DMS 273 (cell line): ENCODE measurements around the gene PRKCB.
"Not testable (repeated sequence)": the region's sequence is repeated elsewhere in the genome, so short reads cannot be mapped to it uniquely, and the experiment has no call there.

Experiments used
- DNase-seq: peaks from one replicate; lab custom pipeline; 2025; ENCODE audit not compliant: unreplicated experiment; lab: John Stamatoyannopoulos, UW

The PRKCB gene

DNA sequence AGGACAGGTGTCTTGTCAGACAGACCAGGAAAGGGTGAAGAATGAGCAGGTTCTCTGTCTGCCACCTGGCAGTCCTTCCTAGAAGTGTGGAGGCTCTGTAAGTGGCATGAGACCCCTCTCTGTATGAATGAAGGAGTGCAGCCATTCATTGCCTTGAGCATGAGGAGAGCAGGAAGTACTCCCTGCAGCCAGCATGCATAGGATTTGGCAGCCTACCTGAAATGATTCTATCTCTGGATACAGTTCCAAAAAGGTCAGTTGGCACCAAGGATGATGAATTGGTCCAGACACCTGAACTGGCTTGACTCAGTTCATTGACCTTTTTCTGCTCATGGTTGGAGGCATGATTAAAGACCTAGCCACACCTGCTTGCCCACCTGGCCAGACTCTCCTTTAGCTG lies 163.0 kb downstream of the PRKCB start:
- DNase-seq, result no peak

DNA sequence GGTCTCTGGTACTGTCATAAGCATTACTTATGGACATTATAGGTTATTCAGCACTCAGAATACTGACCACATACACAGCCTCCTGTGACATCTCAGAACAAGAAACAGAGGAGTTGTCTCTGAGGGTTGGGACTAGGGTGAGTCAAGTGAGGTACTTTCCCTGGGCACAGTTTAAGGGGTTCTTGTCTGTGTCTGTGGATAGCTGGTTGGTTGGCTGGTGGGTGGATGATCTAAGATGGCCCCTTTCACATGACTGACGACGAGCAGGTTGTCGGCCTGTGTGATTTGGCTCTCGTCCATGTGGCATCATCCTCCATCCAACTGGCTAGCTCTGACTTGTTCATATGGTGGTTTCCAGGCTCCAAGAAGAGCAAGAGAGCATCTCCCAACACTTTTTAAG lies 163.9 kb downstream of the PRKCB start:
- DNase-seq, result no peak

DNA sequence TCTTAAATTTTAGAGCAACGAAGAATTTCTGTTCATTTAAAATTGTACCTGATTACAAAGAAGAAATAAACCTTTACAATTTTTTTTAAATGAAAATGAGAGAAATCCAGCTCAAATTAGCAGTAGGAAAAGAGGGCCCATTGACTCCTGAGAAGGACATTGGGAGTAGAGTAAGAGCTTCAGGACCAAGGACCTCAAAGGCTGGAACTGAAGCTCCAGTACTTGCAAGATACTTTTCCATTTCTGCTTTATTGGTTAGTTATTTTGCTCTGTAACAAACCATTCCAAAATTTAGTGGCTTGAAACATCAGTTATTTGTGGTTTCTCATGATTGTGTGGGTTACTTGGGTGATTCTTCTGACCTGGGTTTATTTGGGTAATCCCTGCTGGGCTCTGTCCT lies 165.9 kb downstream of the PRKCB start:
- DNase-seq, result no peak

DNA sequence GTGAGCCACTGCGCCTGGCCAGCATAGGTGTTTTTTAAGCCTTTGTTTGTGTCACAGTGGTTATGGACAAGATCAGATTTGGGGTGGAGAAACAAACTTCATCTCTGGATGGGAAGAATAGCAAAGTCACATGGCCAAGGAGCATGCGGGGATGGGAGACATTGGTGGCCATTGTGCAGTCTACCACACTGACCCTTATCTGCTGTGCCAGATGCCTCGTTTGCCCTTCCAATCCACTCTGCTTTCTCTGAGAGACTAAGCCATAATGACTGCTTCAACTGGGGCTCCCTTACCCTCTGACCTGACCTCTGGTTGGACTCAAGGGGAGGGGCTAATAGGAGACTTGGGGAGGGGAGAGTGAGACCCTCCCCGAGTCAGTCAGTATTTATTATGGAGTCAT lies 166.8 kb downstream of the PRKCB start:
- DNase-seq, result no peak

DNA sequence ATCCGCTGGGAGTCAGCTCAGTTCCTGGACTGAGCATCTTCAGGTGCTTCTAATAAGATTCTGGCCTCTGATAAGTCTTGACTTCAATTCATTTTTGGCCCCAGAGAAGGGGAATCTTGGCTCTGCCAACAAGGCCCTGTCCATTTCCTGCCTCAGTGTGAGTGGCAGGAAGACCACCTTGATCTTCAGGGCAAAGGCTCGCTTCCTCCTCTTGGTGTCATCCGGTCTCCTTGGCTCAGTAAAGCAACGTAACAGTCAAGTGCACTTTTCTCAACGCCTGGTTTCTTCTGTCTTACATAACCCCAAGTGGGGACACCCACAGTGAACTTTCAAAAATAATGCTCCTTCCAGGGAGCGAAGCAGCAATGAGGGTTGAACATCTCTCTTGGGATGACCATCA lies 169.8 kb downstream of the PRKCB start:
- DNase-seq, result no peak

DNA sequence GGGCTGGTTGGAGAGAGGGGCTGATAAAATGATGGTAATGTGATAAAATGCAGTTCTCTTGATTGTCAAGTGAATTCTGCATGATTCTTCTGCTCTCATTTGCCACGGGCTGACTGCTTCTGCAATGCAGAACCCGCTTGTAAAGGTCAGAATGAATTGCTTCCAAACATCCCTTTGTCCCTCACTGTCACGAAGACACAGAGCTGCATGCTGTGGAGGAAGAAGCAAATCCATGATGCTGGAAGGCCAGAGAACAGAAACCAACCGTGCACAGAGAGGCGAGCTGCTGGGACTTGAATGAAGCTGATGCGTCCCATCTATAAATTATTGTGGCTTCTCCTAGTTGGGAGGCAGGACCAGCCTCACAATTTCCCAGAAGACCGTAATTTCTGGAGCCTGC lies 171.6 kb downstream of the PRKCB start:
- DNase-seq, result no peak

DNA sequence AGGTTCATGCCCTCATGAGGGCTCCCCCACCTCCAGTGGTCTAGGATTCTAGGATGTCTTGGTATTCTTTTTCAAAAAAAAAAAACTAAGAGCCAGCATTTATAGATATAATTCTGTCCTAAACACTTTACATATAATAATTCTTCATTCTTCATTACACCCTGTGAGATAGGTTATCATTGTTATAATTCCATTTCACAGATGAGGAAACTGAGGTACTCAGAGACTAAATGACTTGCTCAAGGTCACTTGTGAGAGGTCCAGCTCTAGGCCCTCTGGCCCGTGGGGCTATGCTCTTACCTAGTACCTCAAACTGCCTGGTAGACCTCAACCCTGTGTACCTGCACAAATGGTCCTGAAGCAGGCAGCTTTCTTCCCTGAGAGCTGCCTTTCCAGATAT lies 172.2 kb downstream of the PRKCB start:
- no peak for DNase-seq

DNA sequence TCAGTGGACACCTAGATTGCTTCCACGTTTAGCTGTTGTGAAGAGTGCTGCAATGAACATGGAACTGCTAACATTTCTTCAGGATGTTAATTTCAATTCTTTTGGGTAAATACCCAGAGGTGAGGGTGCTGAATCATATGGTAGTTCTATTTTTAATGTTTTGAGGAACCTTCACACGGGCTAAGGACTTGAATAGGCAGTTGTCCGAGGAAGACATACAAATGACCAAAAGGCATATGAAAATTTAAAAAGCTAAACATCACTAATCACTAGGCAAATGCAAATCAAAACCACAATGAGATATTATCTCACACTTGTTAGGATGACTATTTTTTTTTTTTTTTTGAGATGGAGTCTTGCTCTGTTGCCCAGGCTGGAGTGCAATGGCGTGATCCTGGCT lies 173.3 kb downstream of the PRKCB start:
- DNase-seq, result no peak

DNA sequence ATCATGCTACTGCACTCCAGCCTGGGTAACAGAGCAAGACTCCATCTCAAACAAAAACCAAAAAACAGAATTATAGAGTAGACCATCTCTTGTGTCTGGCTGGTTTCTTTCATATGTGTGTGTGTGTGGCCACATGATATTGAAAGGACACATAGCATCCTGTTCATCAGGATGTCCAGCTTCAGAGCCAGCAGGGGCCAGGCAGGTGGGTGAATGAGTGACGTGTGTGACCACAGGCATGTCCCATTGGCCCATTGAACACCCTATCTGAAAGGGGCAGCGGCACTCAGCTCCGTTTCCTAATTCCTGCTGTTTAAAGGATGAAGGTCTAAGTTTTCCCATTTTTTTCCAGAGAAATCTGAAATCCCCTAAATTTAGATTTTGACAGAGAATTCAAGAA lies 174.2 kb downstream of the PRKCB start:
- no peak for DNase-seq

DNA sequence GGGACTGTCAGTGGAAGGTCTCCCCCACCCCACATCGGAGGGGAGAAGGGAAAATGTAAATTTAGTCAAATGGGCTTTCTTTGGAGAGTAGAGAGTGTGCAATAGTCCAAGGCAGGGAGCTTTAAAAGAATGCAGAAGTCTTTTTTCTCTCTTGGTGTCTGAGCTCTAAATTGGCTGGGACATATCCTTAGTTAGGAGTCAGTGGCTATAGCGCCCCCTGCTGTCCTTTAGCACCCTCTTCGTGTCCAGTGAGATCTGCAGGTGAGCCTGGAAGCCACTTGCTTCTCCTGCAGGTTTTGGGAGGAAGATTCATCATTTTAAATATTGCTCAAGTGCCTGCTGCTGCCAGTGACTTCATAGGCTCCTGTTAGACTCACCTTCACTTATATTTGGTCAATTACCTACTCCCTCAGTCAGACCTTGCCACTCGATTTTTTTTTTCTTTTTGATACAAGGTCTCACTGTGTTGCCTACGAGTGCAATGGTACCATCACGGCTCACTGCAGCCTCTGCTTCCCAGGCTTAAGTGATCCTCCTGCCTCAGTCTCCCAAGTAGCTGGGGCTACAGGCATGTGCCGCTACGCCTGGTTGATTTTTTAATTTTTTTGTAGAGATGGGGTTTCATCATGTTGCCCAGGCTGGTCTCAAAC lies 174.8 kb downstream of the PRKCB start:
- peak; percentile 82 for DNase-seq

DNA sequence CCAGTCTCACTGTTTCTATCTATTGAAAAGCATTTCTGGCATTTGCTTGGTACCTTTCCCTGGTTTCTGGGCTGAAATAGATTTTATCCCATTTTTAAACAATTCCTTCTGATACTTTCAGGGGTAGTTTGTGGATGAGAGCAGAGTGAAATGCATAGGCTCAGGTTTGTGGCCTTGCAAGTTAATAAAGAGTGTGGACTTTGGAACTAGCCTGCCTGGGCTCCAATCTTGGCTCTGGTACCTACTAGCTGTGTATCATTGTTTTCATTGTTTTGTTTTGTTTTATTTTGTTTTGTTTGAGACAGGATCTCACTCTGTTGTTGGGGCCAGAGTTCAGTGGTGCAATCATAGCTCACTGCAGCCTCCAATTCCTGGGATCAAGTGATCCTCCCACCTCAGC lies 175.5 kb downstream of the PRKCB start:
- DNase-seq, result no peak

DNA sequence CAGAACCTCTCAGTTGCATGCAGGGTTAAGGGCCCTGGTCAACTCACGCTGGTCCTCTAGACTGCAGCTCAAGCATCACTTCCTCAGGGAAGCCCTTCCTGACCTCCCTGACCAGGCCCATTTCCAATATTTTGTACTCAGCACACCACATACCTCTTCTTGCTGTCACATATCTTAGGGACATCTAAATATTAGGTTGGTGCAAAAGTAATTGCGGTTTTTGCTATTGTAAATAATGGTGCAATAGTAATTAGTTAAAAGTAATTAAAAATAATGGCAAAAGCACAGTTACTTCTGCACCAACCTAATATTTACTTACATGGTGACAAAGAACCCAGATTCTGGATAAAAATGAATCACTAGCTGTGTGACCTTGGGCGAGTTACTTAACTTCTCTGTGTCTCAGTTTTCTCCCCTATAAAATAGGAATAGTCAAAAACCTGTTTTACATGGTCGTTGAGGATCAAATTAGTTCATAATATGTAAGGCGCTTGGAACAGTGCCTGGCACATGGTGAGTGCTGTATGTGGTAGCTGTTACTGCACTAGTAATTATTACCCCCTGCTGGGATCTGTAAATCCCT lies 177.4 kb downstream of the PRKCB start:
- DNase-seq, result no peak

DNA sequence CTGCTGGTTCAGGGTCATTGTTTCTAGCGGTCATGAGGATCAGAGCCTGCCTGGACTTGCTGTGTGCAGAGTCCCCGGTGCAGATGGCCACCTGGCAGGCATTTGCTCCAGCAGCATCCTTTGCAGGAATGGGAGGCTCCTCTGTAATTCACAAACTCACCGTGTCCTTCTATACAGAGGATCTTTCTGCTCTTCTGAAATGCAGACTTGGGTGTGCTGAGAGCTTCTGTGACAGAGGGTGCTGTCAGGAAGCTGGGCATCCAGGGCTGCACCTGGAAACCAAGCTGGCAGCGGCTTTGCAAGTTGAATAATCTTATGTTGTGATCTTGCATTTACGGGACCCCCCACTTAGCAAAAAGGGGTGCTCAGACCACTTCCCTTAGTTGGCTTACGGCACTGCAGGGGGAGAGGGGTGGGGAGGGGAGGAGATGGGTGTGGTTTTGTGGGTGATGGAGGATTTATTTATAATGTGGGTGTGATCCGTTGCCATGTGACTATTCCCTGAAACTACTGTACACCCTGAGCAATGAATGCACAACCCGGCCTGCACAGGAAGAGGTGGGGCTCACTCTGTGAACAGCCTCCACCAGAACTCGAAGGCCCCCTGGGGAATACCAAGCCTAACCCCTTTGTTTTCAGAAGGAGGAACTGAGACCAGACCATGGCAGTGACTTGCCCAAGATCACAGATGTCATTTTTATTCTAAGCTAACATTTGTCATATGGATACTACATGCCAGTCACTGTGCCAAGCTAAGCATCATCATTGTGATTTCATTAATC lies 178.3 kb downstream of the PRKCB start:
- no peak for DNase-seq

DNA sequence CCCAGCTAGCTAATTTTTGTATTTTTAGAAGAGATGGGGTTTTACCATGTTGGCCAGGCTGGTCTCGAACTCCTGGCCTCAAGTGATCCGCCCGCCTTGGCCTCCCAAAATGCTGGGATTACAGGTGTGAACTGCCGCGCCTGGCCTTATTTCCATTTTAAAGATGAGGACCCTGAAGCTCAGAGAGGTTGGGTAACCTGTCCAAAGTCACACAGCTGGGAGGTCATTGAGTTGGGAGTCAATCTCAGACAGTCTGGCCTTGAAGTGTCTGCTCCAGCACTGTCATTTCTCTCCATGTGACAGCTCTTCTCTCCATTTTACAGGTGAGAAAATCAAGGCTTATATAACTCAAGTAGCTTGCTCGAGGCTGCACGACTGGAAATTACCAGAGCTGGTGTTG lies 179.2 kb downstream of the PRKCB start:
- not testable (repeated sequence) for DNase-seq

DNA sequence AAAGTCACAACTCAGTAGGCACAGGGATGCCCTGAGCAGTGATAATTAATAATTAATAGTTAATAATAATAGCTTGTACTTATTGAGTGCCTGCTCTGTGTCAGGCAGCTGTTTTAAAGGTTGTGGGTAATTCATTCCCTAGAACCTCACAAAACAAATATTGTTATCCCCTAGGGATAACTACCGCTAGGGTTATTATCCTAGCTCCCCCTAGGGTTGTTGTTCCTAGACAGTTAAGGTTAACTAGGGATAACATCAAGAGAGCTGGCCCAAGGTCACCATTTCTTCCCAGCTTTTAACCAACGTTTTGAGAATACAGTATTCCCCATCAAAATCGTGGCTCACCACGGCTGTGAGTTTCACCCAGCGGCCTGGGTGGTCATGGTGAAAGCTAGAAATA lies 180.1 kb downstream of the PRKCB start:
- DNase-seq, result no peak

DNA sequence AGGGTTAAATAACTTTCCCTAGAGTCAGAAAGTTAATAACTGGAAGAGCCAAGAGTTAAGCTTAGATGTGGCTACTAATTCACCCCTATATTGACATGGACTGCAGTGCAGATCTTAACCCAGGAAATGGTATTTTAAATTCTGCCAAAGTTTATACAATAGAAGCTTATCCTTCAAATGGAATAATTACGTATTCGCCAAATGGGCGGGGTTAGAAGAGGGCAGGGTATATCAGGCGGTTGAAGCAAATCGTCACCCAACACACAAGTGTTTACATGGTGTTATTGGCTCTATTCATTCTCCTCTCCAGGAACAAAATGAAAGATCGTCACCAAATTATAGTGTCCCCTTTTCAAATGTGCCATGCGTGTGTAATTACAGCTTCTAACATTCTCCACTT lies 182.7 kb downstream of the PRKCB start:
- no peak for DNase-seq

DNA sequence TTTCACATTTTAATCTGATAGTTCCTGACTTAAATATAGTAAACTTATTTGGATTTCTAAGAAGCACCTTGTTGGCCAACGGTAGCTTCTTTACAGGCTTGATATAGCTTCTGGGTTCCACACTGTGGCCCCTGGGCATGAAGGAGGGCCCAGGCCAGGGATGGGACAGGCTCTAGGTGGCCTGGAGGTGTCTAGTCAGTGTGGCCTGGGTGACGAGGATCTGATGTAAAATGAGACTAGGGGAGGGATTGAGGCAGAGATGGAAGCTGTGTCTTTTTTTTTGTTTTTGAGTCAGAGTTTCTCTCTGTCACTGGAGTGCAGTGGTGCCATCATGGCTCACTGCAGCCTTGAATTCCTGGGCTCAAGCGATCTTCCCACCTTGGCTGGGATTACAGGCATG lies 187.0 kb downstream of the PRKCB start:
- no peak for DNase-seq

DNA sequence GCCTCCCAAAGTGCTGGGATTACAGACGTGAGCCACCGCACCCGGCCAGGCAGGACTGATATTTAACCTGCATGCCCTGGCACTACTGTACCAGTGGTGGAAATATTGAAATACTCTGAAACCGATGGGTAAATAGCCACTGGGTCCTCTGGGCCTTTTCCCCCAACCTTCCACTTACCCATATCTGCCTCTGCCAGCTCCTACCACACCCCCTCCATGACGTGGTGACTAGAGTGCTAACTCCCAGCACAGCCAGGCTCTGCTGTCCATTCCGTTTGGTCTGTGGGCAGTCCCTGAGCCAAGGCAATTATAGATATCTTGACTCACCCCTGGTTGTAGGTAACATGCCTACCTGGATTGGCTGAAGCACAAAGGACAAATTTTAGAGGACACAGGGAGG lies 187.8 kb downstream of the PRKCB start:
- DNase-seq, result no peak

DNA sequence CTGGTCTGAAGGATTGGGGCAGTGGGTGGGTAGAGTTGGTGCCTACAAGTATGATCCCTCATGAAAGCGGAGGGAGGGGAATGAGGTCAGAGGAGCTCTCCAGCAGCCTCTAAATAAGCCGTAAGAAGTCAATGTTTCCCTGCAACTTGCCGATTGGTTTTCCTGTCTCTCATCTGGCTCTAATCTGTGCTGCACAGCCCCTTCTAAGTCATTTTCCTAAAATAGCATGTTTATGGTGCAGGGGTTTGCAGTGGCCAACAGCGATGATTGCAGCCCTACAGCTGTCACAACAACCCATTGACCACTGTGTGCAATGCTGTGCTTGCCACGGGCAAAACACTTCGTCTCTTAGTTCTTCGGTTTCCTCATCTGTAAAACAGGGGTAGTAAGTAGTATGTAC lies 189.2 kb downstream of the PRKCB start:
- DNase-seq, result no peak

DNA sequence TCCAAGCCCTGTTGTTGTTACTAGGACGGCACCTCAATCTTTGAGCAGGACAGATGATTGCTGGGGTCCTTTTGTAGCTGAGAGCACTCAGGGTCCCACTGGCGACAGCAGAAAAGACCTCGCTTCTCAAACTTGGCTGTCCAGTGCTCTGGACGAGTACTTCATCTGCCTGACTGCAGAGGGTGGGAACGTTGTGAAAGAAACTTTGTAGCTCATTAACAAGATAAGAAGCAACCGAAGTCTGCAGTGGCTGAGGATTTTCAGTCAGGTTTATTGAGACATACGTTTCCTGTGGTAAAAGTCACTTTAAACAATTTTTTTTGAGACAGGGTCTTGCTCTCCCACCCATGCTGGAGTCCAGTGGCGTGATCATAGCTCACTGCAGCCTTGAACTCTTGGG lies 191.7 kb downstream of the PRKCB start:
- DNase-seq, result no peak

DNA sequence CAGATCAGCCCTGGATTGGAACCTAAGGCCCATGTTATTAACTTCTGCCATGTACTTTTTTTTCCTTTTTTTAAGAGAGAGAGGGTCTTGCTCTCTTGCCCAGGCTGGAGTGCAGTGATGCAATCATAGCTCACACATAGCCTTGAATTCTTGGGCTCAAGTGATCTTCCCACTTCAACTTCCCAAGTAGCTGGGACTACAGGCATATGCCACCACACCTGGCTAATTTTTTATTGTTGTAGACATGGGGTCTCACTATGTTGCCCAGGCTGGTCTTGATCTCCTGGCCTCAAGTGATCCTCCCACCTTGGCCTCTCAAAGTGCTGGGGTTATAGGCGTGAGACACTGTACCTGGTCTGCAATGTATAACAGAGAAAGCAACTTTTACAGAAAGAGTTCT lies 194.1 kb downstream of the PRKCB start:
- not testable (repeated sequence) for DNase-seq

DNA sequence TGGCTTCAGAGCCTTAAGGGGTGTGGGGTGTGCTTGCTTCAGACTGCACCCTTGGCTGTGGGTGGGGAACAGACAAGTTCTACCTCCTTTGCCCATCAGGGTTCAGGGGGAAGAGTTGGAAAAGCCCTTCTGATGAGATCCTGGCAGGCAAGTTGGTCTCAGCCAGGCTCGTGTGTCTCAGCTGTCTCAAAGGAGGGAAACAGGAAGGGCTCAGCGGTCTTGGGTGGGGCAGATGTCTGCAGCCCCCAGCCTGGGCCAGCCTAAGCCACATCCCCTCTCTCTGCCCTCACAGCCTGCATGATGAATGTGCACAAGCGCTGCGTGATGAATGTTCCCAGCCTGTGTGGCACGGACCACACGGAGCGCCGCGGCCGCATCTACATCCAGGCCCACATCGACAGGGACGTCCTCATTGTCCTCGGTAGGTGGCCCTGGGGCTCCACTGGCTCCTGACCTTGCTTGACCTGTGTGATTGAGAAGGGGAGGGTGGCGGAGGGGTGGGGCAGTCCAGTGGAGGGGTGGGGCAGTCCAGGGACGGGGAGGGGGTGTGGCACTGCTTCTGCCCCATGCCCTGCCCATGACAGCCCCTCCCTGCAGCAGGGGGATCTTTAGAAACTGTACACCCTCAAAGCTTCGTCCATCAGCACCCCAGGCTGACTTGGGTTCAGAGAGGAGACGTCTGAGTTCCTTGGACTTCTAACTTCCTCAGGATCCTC lies 199.5 kb downstream of the PRKCB start:
- no peak for DNase-seq
